HCT116 (cell line): Measurements from ENCODE around the gene TCF23.

Experiments
- CEBPB ChIP-seq: IDR thresholded peaks from 2 replicates; pipeline ENCODE4 v1.6.1; 2012; ENCODE audit warnings: low read depth
- CTCF ChIP-seq, 3 experiments: fragments of 200-600 bp in 1 of 3; sonication (generic) in 1 of 3; IDR thresholded peaks in 2 of 3; conservative IDR thresholded peaks in 1 of 3; 2 replicates each; pipeline ENCODE4 v1.5.1; 2012 to 2017; ENCODE audit warnings: low read depth in 2 of 3, low read length in 2 of 3, antibody characterized with exemption in 1 of 3, borderline replicate concordance in 1 of 3, control low read depth in 1 of 3, mild to moderate bottlenecking in 1 of 3, mixed read lengths in 1 of 3, mixed run types in 1 of 3, moderate library complexity in 1 of 3; ENCODE audit not compliant: insufficient read depth in 1 of 3
- MAX ChIP-seq: IDR thresholded peaks from 2 replicates; pipeline ENCODE4 v1.6.1; 2012
- POLR2A ChIP-seq: IDR thresholded peaks from 2 replicates; pipeline ENCODE4 v1.7.0; 2011; ENCODE audit warnings: borderline replicate concordance; ENCODE audit not compliant: insufficient read depth, insufficient read length; ENCODE audit errors: extremely low read depth
- POLR2AphosphoS5 ChIP-seq: IDR thresholded peaks from 2 replicates; pipeline ENCODE4 v1.6.1; 2011; ENCODE audit warnings: mild to moderate bottlenecking, low read depth, low read length, moderate library complexity
- ZFX ChIP-seq: fragments of 450-650 bp; IDR thresholded peaks from 2 replicates; pipeline ENCODE4 v1.6.1; 2017

- TF ChIP-seq CEBPB (no peak), POLR2A (no peak), CTCF (IDR thresholded peaks at IDR 0.05 in 2 of 3, conservative IDR thresholded peaks at IDR 0.05 in 1 of 3; ENCODE audit: borderline replicate concordance in 1 of 3, insufficient read depth in 1 of 3, low read depth in 2 of 3, low read length in 2 of 3) (no peak), ZFX (no peak), POLR2AphosphoS5 (no peak), MAX (no peak)
Measured at GRCh38 chr2:27154488-27154887, 5.7 kb downstream of the TCF23 start.
